Upper lobe of left lung (tissue), 6 donors: Measurements from ENCODE around the gene PPM1H. TPM values are rescaled to one million over a fixed set of nuclear protein-coding genes. Genes with fewer than 3 reads are reported as not detected.
"Not testable (repeated sequence)": the region's sequence is repeated elsewhere in the genome, so short reads cannot be mapped to it uniquely, and the experiment has no call there.

ENCODE experiments used
- ATAC-seq, 2 donors: fragments of 200-7000 bp; cut with Tn5 transposase; one replicate each; pipeline ENCODE4 v1.9.1; 2022; ENCODE audit warnings: mild to moderate bottlenecking in 2 of 2, moderate library complexity in 2 of 2; ENCODE audit not compliant: low FRiP score in 2 of 2
- DNase-seq, 2 donors: peaks; one replicate each; pipeline ENCODE4 v3.0.0-alpha.2; 2019 to 2020
- H3K27ac ChIP-seq, 4 donors: fragments of 200-600 bp; sonication (generic); one replicate each; pipeline ENCODE4 v1.5.1; 2016 to 2019
- H3K27me3 ChIP-seq, 4 donors: fragments of 200-600 bp; sonication (generic); one replicate each; pipeline ENCODE4 v1.5.1; 2017 to 2019
- H3K36me3 ChIP-seq, 4 donors: fragments of 200-600 bp; sonication (generic); one replicate each; pipeline ENCODE4 v1.5.1; 2016 to 2019
- H3K4me1 ChIP-seq, 4 donors: fragments of 200-600 bp; sonication (generic); one replicate each; pipeline ENCODE4 v1.5.1; 2018 to 2019
- H3K4me3 ChIP-seq, 4 donors: fragments of 200-600 bp; sonication (generic); one replicate each; pipeline ENCODE4 v1.5.1; 2017 to 2019; ENCODE audit warnings: mild to moderate bottlenecking in 2 of 4, moderate library complexity in 1 of 4
- H3K9me3 ChIP-seq, 4 donors: fragments of 200-600 bp; sonication (generic); one replicate each; pipeline ENCODE4 v1.5.1; 2018 to 2019
- CTCF ChIP-seq, 6 experiments: fragments of 450-650 bp in 4 of 6; fragments of 200-600 bp in 2 of 6; sonication (generic) in 2 of 6; IDR thresholded peaks; one replicate each; pipeline ENCODE4 v1.5.1; 2016 to 2019; ENCODE audit warnings: antibody characterized with exemption in 6 of 6
- EP300 ChIP-seq, 4 donors: sonication (generic); formaldehyde crosslinking; IDR thresholded peaks; one replicate each; pipeline ENCODE4 v1.5.1; 2017; ENCODE audit warnings: antibody characterized with exemption in 4 of 4, control low read depth in 2 of 4
- POLR2A ChIP-seq, 4 donors: fragments of 450-650 bp; IDR thresholded peaks; one replicate each; pipeline ENCODE4 v1.5.1; 2016 to 2017; ENCODE audit warnings: antibody characterized with exemption in 4 of 4, mild to moderate bottlenecking in 2 of 4
- POLR2AphosphoS5 ChIP-seq, 2 donors: sonication (generic); formaldehyde crosslinking; IDR thresholded peaks; one replicate each; pipeline ENCODE4 v1.5.1; 2017; ENCODE audit warnings: antibody characterized with exemption in 2 of 2
- WGBS, 2 donors: methylation state at CpG; one replicate each; pipeline ENCODE4 v1.1.5; 2017 to 2018; 5-methylcytosine and 5-hydroxymethylcytosine counted together
- total RNA-seq, 6 donors: library from RNA; depleted of rRNA in 4 of 6; stranded (reverse); fragments of >200 nt in 4 of 6; gene quantifications; one replicate each; pipeline versions ENCODE4 v1.1.0 to v1.2.1, GENCODE V29; 2016 to 2021
- donor health status: DM: no; HTN: no; CAD: no; lungs with moderate emphysema.
- donor health status: DM: no; HTN: yes; CAD: no; lungs with severe emphysema.

PPM1H gene
- total RNA-seq, 6 donors from 2014 or later, result 4.2 to 14.2 (median 8.4) TPM

DNA sequence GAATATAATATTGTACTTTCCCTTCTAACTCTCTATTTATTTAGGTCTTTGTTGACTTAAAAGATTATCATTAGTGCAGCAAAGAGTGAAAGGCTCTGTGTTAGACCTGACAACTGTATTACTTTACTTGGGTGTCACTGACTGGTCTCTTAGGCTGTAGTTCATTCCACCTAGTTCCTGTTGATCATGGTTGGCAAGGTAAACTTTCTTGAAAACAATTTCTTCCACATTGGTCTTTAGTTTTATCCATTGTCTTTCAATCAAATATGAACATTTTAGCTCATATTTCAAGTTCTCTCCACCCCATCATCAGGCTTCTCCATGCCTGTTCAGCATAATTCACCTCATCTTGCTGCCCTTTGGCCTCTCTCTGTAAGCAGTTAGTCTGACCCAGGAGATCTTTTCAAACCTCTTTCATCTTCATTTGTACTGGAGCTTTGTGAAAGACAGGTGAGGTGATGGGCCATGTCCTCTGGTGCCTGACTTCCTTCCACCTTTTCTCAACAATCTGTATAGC is 32.1 kb upstream of the PPM1H start:
- TF ChIP-seq EP300 (IDR thresholded peaks at IDR 0.05) (no peak), CTCF (IDR thresholded peaks at IDR 0.05) (no peak), POLR2A (IDR thresholded peaks at IDR 0.05) (no peak), POLR2AphosphoS5 (IDR thresholded peaks at IDR 0.05) (no peak)
- Histone ChIP-seq H3K27ac (no peak overlapping the region), H3K4me3 (no peak overlapping the region), H3K9me3 (no peaks in the 10 kb centered on the region), H3K4me1 (no peaks in the 10 kb centered on the region), H3K27me3 (no peaks in the 10 kb centered on the region), H3K36me3 (no peaks in the 10 kb centered on the region)
- ATAC-seq (no peak), DNase-seq (no peak)

DNA sequence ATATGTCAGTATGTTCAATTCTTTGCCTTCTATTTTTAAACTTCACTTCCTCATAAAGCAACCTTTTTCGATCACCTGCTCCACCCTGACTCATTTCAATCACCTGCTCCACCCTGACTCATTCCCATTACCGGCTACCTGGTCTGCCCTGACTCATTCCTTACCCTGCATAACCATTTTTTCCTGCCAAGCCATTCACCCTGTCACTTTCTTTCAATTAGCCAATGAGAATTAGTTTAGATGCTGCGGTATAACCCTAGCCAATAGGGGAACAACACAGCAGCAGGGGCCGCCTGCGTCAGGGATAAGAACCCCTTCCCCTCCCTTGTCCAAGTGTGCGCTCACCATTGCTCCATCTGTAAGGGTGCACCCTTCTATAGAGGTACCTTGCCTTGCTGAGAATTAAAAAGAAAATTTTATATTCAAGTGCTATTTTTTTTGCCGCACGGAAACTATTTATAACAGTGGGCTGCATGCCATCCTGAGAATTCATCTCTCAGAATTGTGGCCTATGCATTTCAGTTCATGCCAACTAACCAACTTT is 31.6 kb upstream of the PPM1H start:
- whole genome bisulfite sequencing, 2 donors, result 91 to 93% methylated on average over 8 of the region's 8 CpGs
- H3K27me3 ChIP-seq, DNase-seq, ATAC-seq, H3K4me3 ChIP-seq, H3K9me3 ChIP-seq, H3K4me1 ChIP-seq, H3K36me3 ChIP-seq, H3K27ac ChIP-seq: not testable (repeated sequence)

DNA sequence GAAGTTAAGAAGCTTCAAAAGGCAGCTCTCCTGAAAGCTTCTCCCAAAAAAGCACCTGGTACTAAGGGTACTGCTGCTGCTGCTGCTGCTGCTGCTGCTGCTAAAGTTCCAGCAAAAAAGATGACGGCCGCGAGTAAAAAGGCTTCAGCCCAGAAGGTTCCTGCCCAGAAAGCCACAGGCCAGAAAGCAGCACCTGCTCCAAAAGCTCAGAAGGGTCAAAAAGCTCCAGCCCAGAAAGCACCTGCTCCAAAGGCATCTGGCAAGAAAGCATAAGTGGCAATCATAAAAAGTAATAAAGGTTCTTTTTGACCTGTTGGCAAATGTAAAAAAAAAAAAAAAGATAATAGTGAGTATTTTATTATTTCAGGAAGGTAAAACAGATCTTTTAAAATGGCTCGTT is 30.8 kb upstream of the PPM1H start:
- not testable (repeated sequence) for H3K27me3 ChIP-seq, ATAC-seq, H3K4me1 ChIP-seq, H3K4me3 ChIP-seq, H3K36me3 ChIP-seq, DNase-seq, H3K27ac ChIP-seq, H3K9me3 ChIP-seq
- WGBS, 2 donors, result 91 to 93% methylated on average over 4 of the region's 4 CpGs

- H3K27me3 ChIP-seq, DNase-seq, H3K4me1 ChIP-seq, H3K27ac ChIP-seq, H3K9me3 ChIP-seq, ATAC-seq, H3K4me3 ChIP-seq, H3K36me3 ChIP-seq: not testable (repeated sequence)
- WGBS, 2 donors, result 83 to 94% methylated on average over 11 of the region's 11 CpGs
Measured at GRCh38 chr12:62965242-62965641, 30.3 kb upstream of the PPM1H start.

DNA sequence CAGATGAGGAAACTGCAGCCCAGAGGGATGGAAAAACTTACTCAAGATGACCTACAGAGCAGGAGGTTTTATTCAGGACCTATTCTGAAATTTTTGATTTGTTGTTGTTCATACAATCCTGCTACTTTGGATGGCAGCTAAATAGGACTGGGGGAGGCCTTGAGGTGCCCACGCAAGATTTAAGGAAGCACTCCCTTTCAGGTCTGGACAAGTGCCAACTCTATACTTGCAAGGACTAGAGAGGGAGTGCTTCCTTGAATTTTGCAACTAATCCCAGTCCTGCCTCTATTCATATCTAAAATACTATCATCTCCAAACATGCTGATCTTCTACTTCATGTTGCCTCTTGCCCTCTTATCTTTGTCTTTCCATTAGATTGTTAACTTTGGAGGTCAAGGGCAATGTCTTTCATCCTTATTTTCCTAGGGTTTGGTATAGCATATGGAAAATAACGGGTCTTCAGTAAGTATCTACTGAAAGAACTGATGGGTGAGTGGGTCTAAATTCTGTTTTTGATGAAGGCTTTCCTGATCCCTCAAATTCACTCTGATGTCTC is 28.6 kb upstream of the PPM1H start:
- H3K27me3 ChIP-seq, result no peaks in the 10 kb centered on the region
- no peaks in the 10 kb centered on the region for H3K4me1 ChIP-seq
- no peak overlapping the region for H3K27ac ChIP-seq
- no peaks in the 10 kb centered on the region for H3K36me3 ChIP-seq
- ATAC-seq, result no peak
- no peaks in the 10 kb centered on the region for H3K9me3 ChIP-seq
- no peak for TF ChIP-seq POLR2AphosphoS5 (IDR thresholded peaks at IDR 0.05)
- no peak for TF ChIP-seq EP300 (IDR thresholded peaks at IDR 0.05)
- no peak for TF ChIP-seq POLR2A (IDR thresholded peaks at IDR 0.05)
- TF ChIP-seq CTCF (IDR thresholded peaks at IDR 0.05), result no peak
- 54 to 66% methylated on average over 2 of the region's 2 CpGs for WGBS, 2 donors
- H3K4me3 ChIP-seq, result no peak overlapping the region
- no peak for DNase-seq

- WGBS, 2 donors, result 88 to 95% methylated on average over 1 of the region's 1 CpG
- H3K9me3 ChIP-seq, result no peaks in the 10 kb centered on the region
- no peaks in the 10 kb centered on the region for H3K36me3 ChIP-seq
- no peak overlapping the region for H3K27ac ChIP-seq
- ATAC-seq (no peak), DNase-seq (no peak)
- no peak overlapping the region for H3K4me3 ChIP-seq
- H3K4me1 ChIP-seq, result no peaks in the 10 kb centered on the region
- TF ChIP-seq CTCF (IDR thresholded peaks at IDR 0.05) (no peak), POLR2A (IDR thresholded peaks at IDR 0.05) (no peak), POLR2AphosphoS5 (IDR thresholded peaks at IDR 0.05) (no peak), EP300 (IDR thresholded peaks at IDR 0.05) (no peak)
- no peaks in the 10 kb centered on the region for H3K27me3 ChIP-seq
Measured at GRCh38 chr12:62960324-62960723, 25.4 kb upstream of the PPM1H start.
